ENCODE results near the gene CIZ1.

Gene CIZ1

DNA sequence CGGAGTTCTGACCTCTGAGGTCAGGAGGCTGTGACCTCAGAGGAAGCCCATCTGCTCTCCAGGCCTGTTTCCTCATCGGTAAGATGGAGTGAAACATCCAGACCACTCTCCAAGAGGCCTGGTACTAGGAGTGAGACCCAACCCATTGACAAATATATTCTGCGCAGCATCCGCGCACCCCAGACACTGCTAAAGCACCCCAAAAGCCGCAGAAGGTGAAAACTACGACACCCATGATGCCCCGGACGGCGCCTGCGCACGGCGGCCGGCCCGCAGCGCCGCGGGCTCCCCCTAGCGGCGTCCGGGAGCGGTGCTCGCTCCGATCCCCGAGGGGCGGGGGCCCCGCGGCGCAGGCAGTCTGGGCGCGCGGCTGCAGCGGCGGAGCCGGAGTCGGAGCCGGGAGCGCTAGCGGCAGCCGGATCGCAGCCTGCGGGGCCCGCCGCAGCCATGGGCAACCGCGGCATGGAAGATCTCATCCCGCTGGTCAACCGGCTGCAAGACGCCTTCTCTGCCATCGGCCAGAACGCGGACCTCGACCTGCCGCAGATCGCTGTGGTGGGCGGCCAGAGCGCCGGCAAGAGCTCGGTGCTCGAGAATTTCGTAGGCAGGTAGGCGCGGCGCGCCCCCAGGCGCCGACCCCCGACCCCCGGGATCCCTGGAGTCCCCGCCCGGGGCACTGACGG is 11.8 kb upstream of the CIZ1 start, which contains the start of gene DNM1:
Gene DNM1 (plus strand): TSS at position 356 of the 683 bp plus-strand sequence. CDS start 92 bp downstream, at position 448.
- peak within 1 kb of the TSS; percentile 81 for H3K9ac ChIP-seq (ENCODE audit: low read length)
- H3K27me3 ChIP-seq (ENCODE audit: control insufficient read depth, insufficient read depth, low read length) = no peaks in the 10 kb centered on the region
- peak within 1 kb of the TSS; percentile 64; the same call in 1 of the 2 replicates for H3K27ac ChIP-seq (ENCODE audit: low read depth, low read length)
- H3K9me3 ChIP-seq (ENCODE audit: control insufficient read depth, insufficient read depth, low read depth, low read length) = no peaks in the 10 kb centered on the region
- H3K4me1 ChIP-seq (ENCODE audit: control insufficient read depth, insufficient read depth, low read length) = peaks cover 26% of the 10 kb centered on the region
- H3K36me3 ChIP-seq (ENCODE audit: control insufficient read depth, insufficient read depth, low read length) = 0 out of 2 replicates have a peak, but pooled peaks cover 2% of the 10 kb centered on the region
- H3K4me3 ChIP-seq (ENCODE audit: low read depth, low read length) = peak within 1 kb of the TSS; percentile 71

DNA sequence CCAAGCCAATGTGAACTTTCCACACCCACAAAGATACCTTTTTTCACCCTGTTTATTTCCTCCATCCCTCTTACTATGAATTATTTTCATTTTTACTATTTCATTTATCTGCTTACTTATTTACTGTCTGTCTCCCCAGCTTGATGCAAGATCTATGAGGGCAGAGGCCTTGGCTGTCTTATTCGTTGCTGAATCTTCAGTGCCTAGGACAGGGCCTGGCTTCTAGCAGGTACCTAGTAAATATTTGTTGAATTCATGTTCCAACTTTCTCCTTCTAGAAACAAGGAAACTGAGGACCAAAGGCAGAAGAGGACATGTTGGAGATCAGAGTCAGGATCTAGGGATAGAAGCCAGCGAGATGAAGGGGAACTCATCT is 11.3 kb upstream of the CIZ1 start:
- Histone ChIP-seq H3K27ac (ENCODE audit: low read depth, low read length) (no peak overlapping the region; the same call in 1 of the 2 replicates), H3K9me3 (ENCODE audit: control insufficient read depth, insufficient read depth, low read depth, low read length) (no peaks in the 10 kb centered on the region), H3K4me1 (ENCODE audit: control insufficient read depth, insufficient read depth, low read length) (peaks cover 26% of the 10 kb centered on the region), H3K4me3 (ENCODE audit: low read depth, low read length) (peak overlapping the region; percentile 71; the same call in 1 of the 2 replicates), H3K9ac (ENCODE audit: low read length) (no peak overlapping the region), H3K27me3 (ENCODE audit: control insufficient read depth, insufficient read depth, low read length) (no peaks in the 10 kb centered on the region), H3K36me3 (ENCODE audit: control insufficient read depth, insufficient read depth, low read length) (0 out of 2 replicates have a peak, but pooled peaks cover 2% of the 10 kb centered on the region)

GRCh38 chr9:128201441-128202369 is 10.3 kb upstream of the CIZ1 start:
- H3K4me3 ChIP-seq (ENCODE audit: low read depth, low read length) = no peak overlapping the region
- H3K27me3 ChIP-seq (ENCODE audit: control insufficient read depth, insufficient read depth, low read length) = no peaks in the 10 kb centered on the region
- peak overlapping the region; percentile 29 for H3K9ac ChIP-seq (ENCODE audit: low read length)
- peaks cover 26% of the 10 kb centered on the region for H3K4me1 ChIP-seq (ENCODE audit: control insufficient read depth, insufficient read depth, low read length)
- 0 out of 2 replicates have a peak, but pooled peaks cover 2% of the 10 kb centered on the region for H3K36me3 ChIP-seq (ENCODE audit: control insufficient read depth, insufficient read depth, low read length)
- H3K27ac ChIP-seq (ENCODE audit: low read depth, low read length) = peak overlapping the region; percentile 2; the same call in 1 of the 2 replicates
- no peaks in the 10 kb centered on the region for H3K9me3 ChIP-seq (ENCODE audit: control insufficient read depth, insufficient read depth, low read depth, low read length)

- no peak overlapping the region for H3K27ac ChIP-seq (ENCODE audit: low read depth, low read length)
Measured at GRCh38 chr9:128193469-128194096, 2.2 kb upstream of the CIZ1 start.

GRCh38 chr9:128192601-128193371 is 1.4 kb upstream of the CIZ1 start:
- no peaks in the 10 kb centered on the region for H3K9me3 ChIP-seq (ENCODE audit: control insufficient read depth, insufficient read depth, low read depth, low read length)
- H3K9ac ChIP-seq (ENCODE audit: low read length) = no peak overlapping the region
- H3K36me3 ChIP-seq (ENCODE audit: control insufficient read depth, insufficient read depth, low read length) = peaks cover 16% of the 10 kb centered on the region
- H3K27me3 ChIP-seq (ENCODE audit: control insufficient read depth, insufficient read depth, low read length) = no peaks in the 10 kb centered on the region
- H3K27ac ChIP-seq (ENCODE audit: low read depth, low read length) = no peak overlapping the region
- peak overlapping the region; percentile 40; the same call in 1 of the 2 replicates for H3K4me3 ChIP-seq (ENCODE audit: low read depth, low read length)
- H3K4me1 ChIP-seq (ENCODE audit: control insufficient read depth, insufficient read depth, low read length) = peaks cover 7% of the 10 kb centered on the region

More at GRCh38 chr9:128193469-128194096, 2.2 kb upstream of the CIZ1 start:
- H3K4me1 ChIP-seq (ENCODE audit: control insufficient read depth, insufficient read depth, low read length) = peaks cover 7% of the 10 kb centered on the region
- H3K9me3 ChIP-seq (ENCODE audit: control insufficient read depth, insufficient read depth, low read depth, low read length) = no peaks in the 10 kb centered on the region
- H3K9ac ChIP-seq (ENCODE audit: low read length) = no peak overlapping the region
- H3K36me3 ChIP-seq (ENCODE audit: control insufficient read depth, insufficient read depth, low read length) = peaks cover 10% of the 10 kb centered on the region
- peak overlapping the region; percentile 40; the same call in 1 of the 2 replicates for H3K4me3 ChIP-seq (ENCODE audit: low read depth, low read length)
- H3K27me3 ChIP-seq (ENCODE audit: control insufficient read depth, insufficient read depth, low read length) = no peaks in the 10 kb centered on the region

GRCh38 chr9:128190516-128191405 is 611 bp downstream of the CIZ1 start:
- Histone ChIP-seq H3K36me3 (ENCODE audit: control insufficient read depth, insufficient read depth, low read length) (peaks cover 30% of the 10 kb centered on the region), H3K9ac (ENCODE audit: low read length) (peak overlapping the region; percentile 88), H3K27ac (ENCODE audit: low read depth, low read length) (0 out of 2 replicates have a peak overlapping the region, but pooled peaks have one; percentile 42), H3K4me1 (ENCODE audit: control insufficient read depth, insufficient read depth, low read length) (peaks cover 7% of the 10 kb centered on the region), H3K27me3 (ENCODE audit: control insufficient read depth, insufficient read depth, low read length) (no peaks in the 10 kb centered on the region), H3K4me3 (ENCODE audit: low read depth, low read length) (peak overlapping the region; percentile 92), H3K9me3 (ENCODE audit: control insufficient read depth, insufficient read depth, low read depth, low read length) (no peaks in the 10 kb centered on the region)

- Histone ChIP-seq H3K27me3 (ENCODE audit: control insufficient read depth, insufficient read depth, low read length) (no peaks in the 10 kb centered on the region), H3K27ac (ENCODE audit: low read depth, low read length) (no peak overlapping the region), H3K36me3 (ENCODE audit: control insufficient read depth, insufficient read depth, low read length) (peaks cover 37% of the 10 kb centered on the region), H3K4me3 (ENCODE audit: low read depth, low read length) (no peak overlapping the region), H3K9me3 (ENCODE audit: control insufficient read depth, insufficient read depth, low read depth, low read length) (no peaks in the 10 kb centered on the region), H3K9ac (ENCODE audit: low read length) (no peak overlapping the region), H3K4me1 (ENCODE audit: control insufficient read depth, insufficient read depth, low read length) (peaks cover 7% of the 10 kb centered on the region)
Measured at GRCh38 chr9:128190013-128190412, 1.4 kb downstream of the CIZ1 start.

GRCh38 chr9:128188209-128188608 is 3.2 kb downstream of the CIZ1 start:
- Histone ChIP-seq H3K27me3 (ENCODE audit: control insufficient read depth, insufficient read depth, low read length) (no peaks in the 10 kb centered on the region), H3K36me3 (ENCODE audit: control insufficient read depth, insufficient read depth, low read length) (peaks cover 44% of the 10 kb centered on the region), H3K9ac (ENCODE audit: low read length) (no peak overlapping the region), H3K4me3 (ENCODE audit: low read depth, low read length) (no peak overlapping the region), H3K9me3 (ENCODE audit: control insufficient read depth, insufficient read depth, low read depth, low read length) (no peaks in the 10 kb centered on the region), H3K4me1 (ENCODE audit: control insufficient read depth, insufficient read depth, low read length) (peaks cover 7% of the 10 kb centered on the region), H3K27ac (ENCODE audit: low read depth, low read length) (no peak overlapping the region)

DNA sequence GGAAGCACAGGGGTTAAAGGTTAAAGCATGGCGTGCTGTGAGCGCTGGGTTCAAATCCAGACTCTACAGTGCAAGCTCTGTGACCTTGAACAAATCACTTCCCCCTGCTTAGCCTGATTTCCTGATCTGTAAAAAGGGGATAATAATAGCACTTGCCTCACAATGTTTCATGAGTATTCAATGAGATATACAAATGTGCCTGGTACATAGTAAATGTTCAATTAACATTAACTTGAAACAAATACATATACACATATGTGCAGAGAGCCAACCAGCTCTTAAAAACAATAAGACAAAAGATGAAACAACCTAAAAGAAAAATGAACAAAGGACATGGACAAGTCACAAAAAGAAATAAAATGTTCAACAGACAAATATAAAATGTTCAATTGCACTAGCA is 4.0 kb downstream of the CIZ1 start:
- no peak overlapping the region for H3K27ac ChIP-seq (ENCODE audit: low read depth, low read length)
- peaks cover 7% of the 10 kb centered on the region for H3K4me1 ChIP-seq (ENCODE audit: control insufficient read depth, insufficient read depth, low read length)
- H3K9me3 ChIP-seq (ENCODE audit: control insufficient read depth, insufficient read depth, low read depth, low read length) = no peaks in the 10 kb centered on the region
- H3K27me3 ChIP-seq (ENCODE audit: control insufficient read depth, insufficient read depth, low read length) = no peaks in the 10 kb centered on the region
- H3K9ac ChIP-seq (ENCODE audit: low read length) = no peak overlapping the region
- H3K4me3 ChIP-seq (ENCODE audit: low read depth, low read length) = no peak overlapping the region
- peaks cover 49% of the 10 kb centered on the region for H3K36me3 ChIP-seq (ENCODE audit: control insufficient read depth, insufficient read depth, low read length)
